GM19035 (cell line): ENCODE measurements around the gene ANAPC16.
"Not testable (repeated sequence)": the region's sequence is repeated elsewhere in the genome, so short reads cannot be mapped to it uniquely, and the experiment has no call there.

Experiments
- ATAC-seq: cut with Tn5 transposase; IDR thresholded peaks from one replicate; pipeline ENCODE4 v1.9.1; 2021; ENCODE audit not compliant: unreplicated experiment

The ANAPC16 gene

GRCh38 chr10:72261784-72262404 is 46.1 kb downstream of the ANAPC16 start:
- peak; percentile 8 for ATAC-seq

DNA sequence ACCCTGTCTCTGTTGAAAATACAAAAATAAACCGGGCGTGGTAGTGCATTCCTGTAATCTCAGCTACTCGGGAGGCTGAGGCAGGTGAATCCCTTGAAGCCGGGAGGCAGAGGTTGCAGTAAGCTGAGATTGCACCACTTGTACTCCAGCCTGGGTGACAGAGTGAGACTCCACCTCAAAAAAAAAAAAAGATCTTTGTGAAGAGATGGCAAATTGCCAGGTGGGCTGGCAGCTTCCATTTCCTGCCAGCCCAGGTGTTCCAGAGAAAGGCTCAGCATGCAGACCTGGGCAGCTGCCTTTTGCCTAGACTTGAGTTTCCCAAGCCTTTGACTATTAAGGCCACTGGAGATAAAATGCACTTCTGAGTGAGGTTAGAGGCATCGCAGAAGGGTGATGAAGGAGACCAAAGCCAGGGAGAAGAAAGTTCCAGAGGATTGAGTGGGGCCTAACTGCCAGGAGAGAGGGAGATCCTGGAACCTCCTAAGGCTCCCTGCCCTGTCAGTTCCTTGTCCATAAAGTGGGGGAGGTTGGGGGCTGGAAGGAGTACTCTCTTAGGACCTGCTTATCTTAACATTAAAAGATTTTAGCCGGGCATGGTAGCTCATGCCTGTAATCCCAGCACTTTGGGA is 47.9 kb downstream of the ANAPC16 start:
- no peak for ATAC-seq

DNA sequence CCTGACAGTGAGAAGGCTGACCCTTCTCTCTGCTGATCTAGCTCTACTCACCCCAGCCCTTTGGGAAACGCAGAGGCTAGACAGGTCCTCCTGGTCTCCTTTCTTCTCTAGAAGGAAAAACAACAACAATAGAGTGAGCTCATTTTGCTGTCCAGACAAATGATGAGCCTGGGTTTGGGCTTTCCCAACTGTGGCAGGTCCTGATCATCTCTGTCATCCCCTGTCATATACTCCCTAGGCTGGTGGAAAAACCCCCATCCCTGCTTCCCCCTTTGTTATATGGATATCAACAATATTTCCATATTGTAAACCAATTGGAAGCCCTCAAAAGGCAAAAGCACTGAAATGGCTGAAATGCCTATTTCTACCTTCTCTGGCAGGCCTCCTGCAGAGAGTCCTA is 48.7 kb downstream of the ANAPC16 start:
- ATAC-seq: no peak

DNA sequence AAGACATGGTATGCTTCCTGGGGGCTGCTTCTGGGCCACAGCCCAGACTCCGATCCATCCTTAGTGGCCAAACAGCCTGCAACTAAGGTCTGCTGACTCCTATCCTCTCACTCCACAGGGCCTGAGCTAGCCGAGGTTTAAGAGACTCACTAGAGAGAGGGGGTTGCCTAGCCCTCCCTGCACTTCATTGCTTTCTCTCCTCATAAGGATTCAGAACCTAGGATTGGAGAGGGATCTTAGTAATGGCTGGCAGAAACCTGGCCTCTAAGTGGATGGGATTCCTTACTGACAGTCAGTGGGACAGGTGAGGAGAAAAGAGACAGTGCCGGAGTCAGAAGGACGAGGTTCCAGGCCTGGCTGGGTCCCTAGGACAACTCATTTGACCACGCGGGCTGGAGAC is 49.7 kb downstream of the ANAPC16 start:
- ATAC-seq: no peak

GRCh38 chr10:72265990-72266865 is 50.4 kb downstream of the ANAPC16 start:
- ATAC-seq: no peak

- no peak for ATAC-seq
Observed at GRCh38 chr10:72267381-72267780, 51.6 kb downstream of the ANAPC16 start.

DNA sequence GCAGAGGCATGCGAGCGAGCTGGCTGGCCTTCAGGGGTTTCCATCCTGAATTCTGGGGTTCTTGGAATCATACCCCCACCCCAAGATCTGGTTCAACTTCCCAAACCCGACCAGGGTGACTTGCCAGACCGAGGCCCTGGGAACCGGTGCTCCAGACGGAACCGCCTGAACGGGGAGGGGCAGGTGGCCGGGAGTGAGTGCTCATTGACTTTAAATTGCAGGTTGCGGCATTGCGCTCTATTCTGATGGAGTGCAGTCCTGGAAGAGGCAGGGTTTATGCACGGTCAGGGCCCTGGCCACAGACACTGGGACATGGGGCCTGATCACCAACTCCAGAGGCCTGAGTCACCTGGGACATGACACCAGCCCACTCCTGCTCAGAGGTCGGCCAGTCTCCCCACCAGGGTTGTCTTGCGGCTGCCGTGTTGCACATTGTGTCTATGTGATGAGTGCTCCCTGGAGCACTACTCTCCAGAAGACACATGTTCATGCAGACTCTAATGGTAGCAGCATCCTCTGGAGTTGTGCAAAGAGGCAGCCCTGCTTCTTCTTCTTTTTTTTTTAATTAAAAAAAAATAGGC is 52.1 kb downstream of the ANAPC16 start:
- no peak for ATAC-seq

GRCh38 chr10:72268475-72269200 is 52.8 kb downstream of the ANAPC16 start:
- ATAC-seq: not testable (repeated sequence)

DNA sequence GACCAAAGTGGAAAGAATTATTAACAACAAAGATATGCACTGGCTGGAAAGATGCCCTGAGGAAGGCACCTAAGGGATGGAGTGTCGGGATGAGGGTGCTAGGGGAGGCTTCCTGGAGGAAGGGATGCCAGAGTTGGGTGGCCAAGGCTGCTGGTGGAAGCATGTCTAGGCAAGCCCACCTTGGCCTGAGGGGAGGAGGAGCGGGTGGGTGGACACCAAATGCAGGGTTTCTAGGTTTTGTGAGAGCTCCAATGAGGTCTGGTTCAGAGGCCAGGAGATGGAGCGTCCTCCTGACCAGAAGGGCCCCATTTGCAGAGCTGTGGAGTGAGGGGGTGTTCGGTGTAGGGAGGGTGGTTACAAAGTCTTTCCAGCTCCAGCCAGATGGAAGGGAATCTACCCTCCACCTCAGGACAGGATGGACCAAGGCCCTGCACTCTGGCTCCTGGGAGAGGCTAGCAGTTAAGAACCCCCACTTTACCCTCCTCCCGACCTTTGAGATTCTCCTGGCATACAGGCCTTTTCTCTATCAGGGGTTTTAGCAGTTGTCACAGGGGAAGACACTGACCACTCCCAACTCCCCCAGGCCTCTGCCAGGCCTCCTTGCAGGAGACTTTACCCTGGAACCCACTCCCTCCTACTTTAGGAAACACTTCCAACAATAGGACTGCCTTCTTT is 54.9 kb downstream of the ANAPC16 start:
- no peak for ATAC-seq

DNA sequence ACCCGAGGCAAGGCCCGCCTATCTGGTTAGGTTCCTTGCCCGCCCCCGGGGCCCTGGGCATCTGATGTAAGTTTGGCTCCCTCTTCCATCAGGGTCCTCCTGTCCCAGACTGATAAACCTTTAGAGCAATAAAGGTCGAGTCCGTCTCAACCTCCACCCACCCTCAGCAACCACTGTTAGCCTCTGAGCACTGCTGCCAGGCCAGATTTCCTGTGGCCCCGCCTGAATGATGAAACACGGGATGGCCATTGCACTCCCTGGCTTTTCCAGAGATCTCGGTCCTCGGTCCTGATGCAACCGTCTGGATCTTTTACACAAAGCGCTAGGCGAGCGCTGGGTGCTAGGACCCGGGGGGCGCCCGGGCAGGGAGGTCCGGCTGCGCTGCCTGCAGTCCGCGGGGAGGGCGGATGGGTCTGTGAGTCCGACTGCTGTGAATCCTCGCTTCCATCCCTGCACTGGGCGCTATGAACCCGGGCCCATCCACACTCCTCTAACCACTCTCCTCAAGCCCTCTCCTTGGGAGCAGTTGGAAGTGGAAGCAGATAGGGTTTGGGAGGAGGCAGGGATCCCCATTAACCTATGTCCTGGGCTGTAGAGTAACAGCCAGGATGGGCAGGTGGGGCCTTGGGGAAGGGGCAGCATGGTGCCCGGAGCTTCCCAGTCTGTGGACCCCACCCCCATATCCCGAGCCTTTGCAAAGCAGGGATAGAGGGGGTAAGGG is 57.0 kb downstream of the ANAPC16 start:
- ATAC-seq: peak; percentile 34

DNA sequence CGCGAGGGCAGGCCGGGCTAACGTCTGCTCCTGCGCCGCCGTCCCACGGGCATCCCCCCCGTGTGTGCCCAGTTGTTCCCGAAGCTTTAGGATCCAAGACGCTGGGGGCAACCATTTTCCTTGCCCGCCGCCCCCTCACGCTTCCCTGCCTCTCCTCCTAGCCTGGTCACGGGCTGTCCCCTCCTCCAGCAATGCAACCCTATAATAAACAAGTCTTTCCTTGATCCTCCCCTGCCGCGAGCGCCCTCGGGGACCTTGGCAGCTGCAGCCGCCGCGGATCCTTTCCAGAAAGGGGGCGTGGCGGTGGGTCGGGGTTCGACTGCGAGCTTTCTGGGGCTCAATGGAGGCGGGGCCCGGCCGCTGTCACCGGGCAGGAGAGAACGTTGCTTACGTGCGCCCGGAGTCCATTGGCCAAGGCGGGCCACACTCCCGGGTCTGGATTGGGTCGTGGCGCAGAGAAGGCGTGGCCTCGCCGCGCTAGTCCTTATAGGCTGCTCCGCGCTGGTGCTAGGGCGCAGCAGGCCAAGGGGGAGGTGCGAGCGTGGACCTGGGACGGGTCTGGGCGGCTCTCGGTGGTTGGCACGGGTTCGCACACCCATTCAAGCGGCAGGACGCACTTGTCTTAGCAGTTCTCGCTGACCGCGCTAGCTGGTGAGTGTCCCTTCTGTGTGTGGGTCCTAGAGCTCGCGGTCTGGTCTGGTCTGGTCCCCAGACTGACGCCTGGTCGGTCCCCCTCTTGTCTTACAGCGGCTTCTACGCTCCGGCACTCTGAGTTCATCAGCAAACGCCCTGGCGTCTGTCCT is 57.8 kb downstream of the ANAPC16 start, which contains the start of gene DDIT4:
Gene DDIT4 (plus strand): TSS at position 515 of the 803 bp plus-strand sequence. CDS start 293 bp downstream, outside the sequence.
- peak; percentile 80 for ATAC-seq

- ATAC-seq: peak; percentile 3
Observed at GRCh38 chr10:72274213-72274729, 58.5 kb downstream of the ANAPC16 start.

GRCh38 chr10:72274730-72275350 is 59.0 kb downstream of the ANAPC16 start:
- ATAC-seq: no peak

- ATAC-seq: no peak
Observed at GRCh38 chr10:72275351-72276012, 59.7 kb downstream of the ANAPC16 start.

DNA sequence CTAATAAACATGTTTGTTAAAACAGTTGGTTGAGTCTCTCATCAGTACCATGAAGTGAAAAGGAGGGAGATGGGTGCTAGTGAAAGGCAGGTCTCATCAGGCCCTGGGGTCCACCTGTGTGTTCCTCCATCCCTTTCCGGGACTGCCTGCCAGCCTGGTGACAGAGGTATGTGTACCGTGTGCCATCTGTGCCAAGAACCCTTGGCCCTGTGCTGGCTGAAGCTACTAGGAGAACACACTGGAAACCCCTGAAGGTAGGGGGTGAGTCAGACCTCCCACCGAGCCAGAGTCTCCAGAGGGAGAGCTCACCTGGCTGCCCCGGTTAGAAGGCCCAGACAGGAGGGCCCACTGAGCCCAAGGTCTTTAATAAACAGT is 60.2 kb downstream of the ANAPC16 start:
- ATAC-seq: no peak

- no peak for ATAC-seq
Observed at GRCh38 chr10:72276421-72277339, 60.9 kb downstream of the ANAPC16 start.
